HG03103 (cell line): ENCODE results near the gene CLIC4.
"Not testable (repeated sequence)": the region's sequence is repeated elsewhere in the genome, so short reads cannot be mapped to it uniquely, and the experiment has no call there.

Source experiments
- ATAC-seq: cut with Tn5 transposase; IDR thresholded peaks from one replicate; pipeline ENCODE4 v1.9.1; 2021; ENCODE audit warnings: low read depth; ENCODE audit not compliant: unreplicated experiment

The CLIC4 gene

DNA sequence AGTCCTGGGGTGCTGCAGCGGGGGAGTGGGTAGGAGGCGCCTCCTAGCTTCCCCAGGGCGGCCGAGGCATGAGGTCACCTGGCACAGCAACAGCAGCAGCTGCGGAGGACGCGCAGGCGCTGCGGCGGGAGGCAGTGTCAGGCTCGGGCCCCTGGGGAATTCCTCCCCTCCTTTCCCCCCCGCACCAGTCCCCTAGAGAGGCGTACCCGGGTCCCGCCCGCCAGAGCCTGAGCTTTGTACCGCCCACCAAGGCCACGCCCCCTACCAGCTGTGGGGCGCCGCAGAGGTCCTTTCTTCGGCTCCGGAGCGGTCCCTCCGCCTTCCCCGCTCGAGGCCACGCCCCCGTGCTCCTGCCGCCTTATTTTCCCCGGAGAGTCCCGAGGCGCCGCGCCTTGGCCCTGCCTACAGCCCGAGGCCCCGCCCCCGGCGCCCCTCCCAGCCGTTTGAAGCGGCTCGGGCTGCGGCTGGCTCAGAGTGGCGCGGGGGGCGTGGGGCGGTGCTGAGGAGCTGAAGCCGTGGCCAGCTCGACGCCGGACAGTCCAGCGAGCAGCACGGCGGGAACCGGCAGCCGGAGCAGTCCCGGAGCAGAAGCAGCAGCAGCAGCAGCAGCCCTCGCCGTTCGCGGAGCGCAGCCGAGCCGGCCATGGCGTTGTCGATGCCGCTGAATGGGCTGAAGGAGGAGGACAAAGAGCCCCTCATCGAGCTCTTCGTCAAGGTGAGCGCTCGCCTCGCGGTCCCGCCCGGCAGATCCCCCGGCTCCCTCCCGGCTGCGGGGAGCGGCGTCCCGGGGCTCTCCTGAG is at the start of gene CLIC4:
TSS of gene CLIC4 (plus strand) at position 537 of the 800 bp plus-strand sequence. CDS start at position 644, 107 bp downstream.
- ATAC-seq, result peak; percentile 59

DNA sequence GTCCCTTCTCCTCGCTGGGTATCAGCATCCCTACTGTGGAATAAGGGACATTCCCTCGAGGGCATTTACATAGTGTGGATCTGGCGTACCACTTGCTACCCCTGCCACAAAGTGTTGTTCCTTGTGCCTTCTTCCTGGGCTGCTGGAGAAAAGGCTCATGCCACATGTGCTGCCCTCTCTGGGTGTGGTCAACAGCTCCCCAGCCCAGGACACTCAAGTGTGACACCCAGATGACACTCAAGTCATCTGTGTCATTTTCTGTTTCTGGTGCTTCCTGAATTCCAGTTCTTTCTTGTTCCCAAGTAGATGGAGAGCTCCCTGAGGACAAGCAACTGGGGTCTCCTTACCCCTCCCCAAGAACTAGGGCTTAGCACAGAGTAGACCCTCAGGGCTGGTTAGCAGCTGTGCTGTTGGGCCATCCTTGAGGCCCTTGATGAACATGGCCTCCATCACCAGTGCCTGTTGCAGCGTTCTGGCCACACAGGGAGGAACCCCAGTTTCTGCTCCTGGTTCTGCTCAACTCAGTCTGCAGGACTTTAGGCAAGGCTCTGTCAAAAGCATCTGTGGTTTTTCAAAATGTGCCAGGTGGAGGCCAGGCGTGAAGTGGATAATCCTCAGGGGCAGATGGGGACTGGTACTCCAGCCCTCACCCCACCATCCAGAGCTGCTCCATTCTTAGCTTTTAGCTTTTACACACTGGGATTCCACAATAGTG is 49.0 kb upstream of the CLIC4 start:
- no peak for ATAC-seq

- no peak for ATAC-seq
These were observed 48.4 kb upstream of the CLIC4 start for GRCh38 chr1:24696756-24697330.

DNA sequence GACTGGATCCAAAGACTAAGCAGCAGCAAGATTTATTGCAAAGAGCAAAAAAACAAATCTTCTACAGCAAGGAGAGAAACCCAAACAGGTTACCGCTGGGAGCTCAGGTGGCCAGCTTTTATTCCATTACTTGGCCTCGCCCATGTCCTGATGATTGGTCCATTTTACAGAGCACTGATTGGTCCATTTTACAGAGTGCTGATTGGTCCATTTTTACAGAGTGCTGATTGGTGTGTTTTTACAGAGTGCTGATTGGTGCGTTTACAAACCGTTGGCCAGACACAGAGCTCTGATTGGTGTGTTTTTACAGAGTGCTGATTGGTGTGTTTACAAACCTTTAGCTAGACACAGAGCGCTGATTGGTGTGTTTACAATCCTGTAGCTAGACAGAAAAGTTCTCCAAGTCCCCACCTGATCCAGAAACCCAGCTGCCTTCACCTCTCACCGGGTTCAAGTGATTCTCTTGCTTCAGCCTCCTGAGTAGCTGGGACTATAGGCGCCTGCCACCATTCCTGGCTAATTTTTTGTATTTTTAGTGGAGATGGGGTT is 47.7 kb upstream of the CLIC4 start:
- ATAC-seq, result not testable (repeated sequence)

DNA sequence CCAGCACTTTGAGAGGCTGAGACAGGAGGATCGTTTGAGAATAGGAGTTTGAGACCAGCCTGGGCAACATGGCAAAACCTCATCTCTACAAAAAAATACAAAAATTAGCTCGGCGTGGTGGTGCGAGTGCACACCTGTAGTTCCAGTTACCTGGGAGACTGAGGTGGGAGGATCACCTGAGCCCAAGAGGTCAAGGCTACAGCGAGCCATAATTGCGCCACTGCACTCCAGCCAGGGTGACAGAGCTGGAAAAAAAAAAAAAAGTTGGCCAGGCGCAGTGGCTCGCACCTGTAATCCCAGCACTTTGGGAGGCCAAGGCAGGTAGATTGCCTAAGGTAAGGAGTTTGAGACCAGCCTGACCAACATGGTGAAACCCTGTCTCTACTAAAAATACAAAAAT is 46.9 kb upstream of the CLIC4 start:
- not testable (repeated sequence) for ATAC-seq

GRCh38 chr1:24699628-24700027 is 45.6 kb upstream of the CLIC4 start:
- ATAC-seq, result no peak

GRCh38 chr1:24702511-24703293 is 42.5 kb upstream of the CLIC4 start:
- ATAC-seq, result no peak

- ATAC-seq, result no peak
These were observed 40.6 kb upstream of the CLIC4 start for GRCh38 chr1:24704411-24705259.

GRCh38 chr1:24705260-24706073 is 39.8 kb upstream of the CLIC4 start:
- no peak for ATAC-seq

DNA sequence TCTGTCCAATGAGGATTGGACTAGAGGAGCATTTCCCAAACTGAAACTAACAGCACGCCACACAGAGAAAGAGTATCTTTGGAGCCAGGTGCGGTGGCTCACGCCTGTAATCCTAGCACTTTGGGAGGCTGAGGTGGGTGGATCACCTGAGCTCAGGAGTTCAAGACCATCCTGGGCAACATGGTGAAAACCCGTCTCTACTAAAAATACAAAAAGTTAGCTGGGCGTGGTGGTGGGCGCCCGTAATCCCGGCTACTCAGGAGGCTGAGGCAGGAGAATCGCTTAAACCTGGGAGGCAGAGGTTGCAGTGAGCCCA is 39.2 kb upstream of the CLIC4 start:
- not testable (repeated sequence) for ATAC-seq

DNA sequence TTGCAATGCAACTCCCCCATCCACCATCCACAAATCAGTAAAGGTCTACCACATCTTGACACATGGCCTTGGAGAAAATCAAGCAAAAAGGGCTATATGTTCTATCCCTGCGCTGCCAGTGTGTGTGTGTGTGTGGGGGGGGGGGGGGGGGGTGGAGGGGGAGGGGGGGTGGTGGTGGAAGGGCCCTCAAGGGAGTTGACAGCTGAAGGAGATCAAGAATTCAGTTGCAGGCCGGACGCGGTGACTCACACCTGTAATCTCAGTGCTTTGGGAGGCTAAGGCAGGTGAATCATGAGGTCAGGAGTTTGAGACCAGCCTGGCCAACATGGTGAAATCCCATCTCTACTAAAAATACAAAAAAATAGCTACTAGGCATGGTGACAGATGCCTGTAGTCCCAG is 37.6 kb upstream of the CLIC4 start:
- no peak for ATAC-seq

DNA sequence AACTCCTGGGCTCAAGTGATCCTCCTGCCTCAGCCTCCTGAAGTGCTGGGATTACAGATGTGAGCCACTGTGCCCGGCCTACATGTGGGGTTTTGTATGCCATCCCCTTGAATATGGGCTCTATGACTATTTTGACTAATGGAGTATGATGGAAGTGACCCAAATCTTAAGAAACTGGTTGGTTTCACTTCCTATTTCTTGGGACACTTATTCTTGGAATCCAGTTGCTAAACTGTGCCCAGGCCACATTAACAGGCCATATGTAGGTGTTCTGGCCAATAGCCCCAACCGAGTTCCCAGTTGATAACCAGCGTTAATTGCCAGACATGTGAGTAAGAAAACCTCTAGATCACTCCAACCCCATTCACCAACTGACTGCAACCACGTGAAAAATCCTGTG is 36.3 kb upstream of the CLIC4 start:
- ATAC-seq, result no peak

- no peak for ATAC-seq
These were observed 35.3 kb upstream of the CLIC4 start for GRCh38 chr1:24709791-24710441.

- no peak for ATAC-seq
These were observed 33.9 kb upstream of the CLIC4 start for GRCh38 chr1:24711329-24711728.

DNA sequence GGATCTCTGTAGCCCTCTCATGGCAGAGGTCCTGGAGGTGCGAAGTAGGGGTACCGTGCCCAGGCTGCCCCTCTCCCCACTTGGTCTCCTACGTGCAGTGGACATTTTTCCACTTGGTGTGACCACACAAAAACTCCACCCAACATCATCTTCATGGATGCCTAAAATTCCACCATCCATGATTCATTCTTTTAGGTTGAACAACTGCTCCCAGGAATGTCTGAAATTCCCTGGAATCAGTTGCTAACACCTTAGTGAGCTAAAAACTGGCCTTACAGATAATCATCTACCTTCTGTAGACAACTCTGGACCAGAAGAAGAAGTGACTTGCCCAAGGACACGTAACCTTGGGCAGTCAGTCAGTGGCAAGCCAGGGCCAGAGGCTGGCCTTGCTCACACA is 32.1 kb upstream of the CLIC4 start:
- no peak for ATAC-seq

- no peak for ATAC-seq
These were observed 31.5 kb upstream of the CLIC4 start for GRCh38 chr1:24713736-24714135.

GRCh38 chr1:24714859-24715520 is 30.3 kb upstream of the CLIC4 start:
- no peak for ATAC-seq

DNA sequence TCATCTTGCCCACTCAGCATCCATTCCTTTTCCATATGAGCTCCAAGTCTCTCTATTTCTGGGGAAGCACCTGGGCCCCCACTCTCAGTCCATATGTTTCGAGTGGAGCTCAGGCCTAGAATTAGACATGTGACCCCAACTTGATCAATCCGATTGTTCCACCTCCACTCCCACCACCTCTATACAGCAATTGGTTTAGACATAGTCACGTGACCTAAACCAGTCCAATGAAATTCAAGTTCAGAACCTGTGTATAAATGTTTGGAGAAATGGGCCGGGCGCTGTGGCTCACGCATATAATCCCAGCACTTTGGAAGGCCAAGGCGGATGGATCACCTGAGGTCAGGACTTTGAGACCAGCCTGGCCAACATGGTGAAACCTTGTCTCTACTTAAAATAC is 29.6 kb upstream of the CLIC4 start:
- no peak for ATAC-seq
